CD8-positive, alpha-beta memory T cell (primary cell): ENCODE data around the gene CTIF. TPM values are rescaled to one million over a fixed set of nuclear protein-coding genes. Genes with fewer than 3 reads are reported as not detected.
A peak's percentile ranks its signal among the peaks of the same experiment; 100 is the strongest.

ENCODE experiments used
- CTCF ChIA-PET: fragments of 350-600 bp; sonication (Branson Sonifier 250); formaldehyde crosslinking; loops from one replicate; lab custom pipeline; 2021; ENCODE audit warnings: antibody characterized with exemption; lab: Charles Lee
- POLR2A ChIA-PET: fragments of 350-600 bp; sonication (Branson Sonifier 250); formaldehyde crosslinking; loops from one replicate; lab custom pipeline; 2021; ENCODE audit warnings: antibody characterized with exemption; lab: Charles Lee
- DNase-seq, 5 donors: peaks; one replicate each; pipeline versions ENCODE4 v3.0.0 to v3.0.0-alpha.2; 2020 to 2022; ENCODE audit warnings: mixed read lengths in 1 of 5
- H3K27ac ChIP-seq: one replicate; pipeline ENCODE4 v1.7.0; 2013; ENCODE audit warnings: low read depth, mild to moderate bottlenecking, low read length, moderate library complexity
- H3K27me3 ChIP-seq: 2 replicates; pipeline ENCODE4 v1.7.0; 2013; ENCODE audit warnings: low read length, mild to moderate bottlenecking; ENCODE audit not compliant: insufficient read depth, poor library complexity, severe bottlenecking
- H3K36me3 ChIP-seq: 2 replicates; pipeline ENCODE4 v1.7.0; 2013; ENCODE audit warnings: mild to moderate bottlenecking, low read length, moderate library complexity; ENCODE audit not compliant: insufficient read depth
- H3K4me1 ChIP-seq: 2 replicates; pipeline ENCODE4 v1.7.0; 2013; ENCODE audit warnings: mild to moderate bottlenecking, low read length, moderate library complexity; ENCODE audit not compliant: insufficient read depth
- H3K4me3 ChIP-seq: 2 replicates; pipeline ENCODE4 v1.7.0; 2013; ENCODE audit warnings: mild to moderate bottlenecking, low read length
- H3K9me3 ChIP-seq: 2 replicates; pipeline ENCODE4 v1.7.0; 2013; ENCODE audit warnings: mild to moderate bottlenecking, low read length
- H3K27ac Mint-ChIP-seq, 8 donors: one replicate each; pipeline ENCODE4 v1.8.0; 2020 to 2021; ENCODE audit warnings: mixed read lengths in 8 of 8, mild to moderate bottlenecking in 6 of 8, inconsistent platforms in 3 of 8, moderate library complexity in 3 of 8
- H3K27me3 Mint-ChIP-seq, 2 donors: one replicate each; pipeline ENCODE4 v1.8.0; 2020 to 2021; ENCODE audit warnings: mixed read lengths in 2 of 2, mild to moderate bottlenecking in 1 of 2, moderate library complexity in 1 of 2
- H3K36me3 Mint-ChIP-seq, 3 donors: one replicate each; pipeline ENCODE4 v1.8.0; 2020 to 2021; ENCODE audit warnings: mixed read lengths in 3 of 3, inconsistent platforms in 1 of 3, mild to moderate bottlenecking in 1 of 3
- H3K4me1 Mint-ChIP-seq, 3 donors: one replicate each; pipeline ENCODE4 v1.8.0; 2020 to 2021; ENCODE audit warnings: mixed read lengths in 3 of 3, inconsistent platforms in 1 of 3, mild to moderate bottlenecking in 1 of 3
- H3K4me3 Mint-ChIP-seq, 7 donors: one replicate each; pipeline ENCODE4 v1.8.0; 2020 to 2021; ENCODE audit warnings: mixed read lengths in 7 of 7, mild to moderate bottlenecking in 6 of 7, moderate library complexity in 4 of 7, inconsistent platforms in 2 of 7
- H3K9me3 Mint-ChIP-seq, 5 donors: one replicate each; pipeline ENCODE4 v1.8.0; 2020 to 2022; ENCODE audit warnings: mixed read lengths in 5 of 5, mild to moderate bottlenecking in 3 of 5, moderate library complexity in 2 of 5, inconsistent platforms in 1 of 5
- polyA plus RNA-seq: library from polyadenylated mRNA; unstranded; fragments of 300-500 nt; fragmentation: Illumina TruSeq; gene quantifications from one replicate; pipeline ENCODE4 v1.2.3, GENCODE V29; 2021
- total RNA-seq, 2 experiments: library from RNA; stranded (reverse); gene quantifications; one replicate each; pipeline ENCODE4 v1.2.3, GENCODE V29; 2021

CTIF gene
- total and polyA plus RNA-seq, 3 experiments from 2014 or later = 0.89 to 4.8 (median 4.2) TPM

GRCh38 chr18:48770243-48770642, 231.4 kb downstream of the CTIF start:
- Histone ChIP-seq H3K4me3 (no peak overlapping the region), H3K4me1 (no peaks in the 10 kb centered on the region), H3K9me3 (no peaks in the 10 kb centered on the region), H3K27me3 (no peaks in the 10 kb centered on the region), H3K27ac (no peak overlapping the region), H3K36me3 (no peaks in the 10 kb centered on the region)
- H3K27me3 Mint-ChIP-seq = peaks cover 1 to 3% of the 10 kb centered on the region in 2 donors
- H3K4me3 Mint-ChIP-seq = no peak overlapping the region
- H3K4me1 Mint-ChIP-seq = peaks cover 7 to 9% (median 8%) of the 10 kb centered on the region in 3 donors
- POLR2A ChIA-PET = no interaction called here
- H3K36me3 Mint-ChIP-seq = peaks cover 0 to 6% (median 0%) of the 10 kb centered on the region in 3 donors
- no peak for DNase-seq
- H3K9me3 Mint-ChIP-seq = no peaks in the 10 kb centered on the region
- no peak overlapping the region for H3K27ac Mint-ChIP-seq
- CTCF ChIA-PET = no interaction called here

GRCh38 chr18:48771641-48772375, 233.0 kb downstream of the CTIF start:
- H3K9me3 Mint-ChIP-seq = no peaks in the 10 kb centered on the region
- Histone ChIP-seq H3K9me3 (no peaks in the 10 kb centered on the region), H3K27me3 (no peaks in the 10 kb centered on the region), H3K36me3 (no peaks in the 10 kb centered on the region), H3K4me1 (no peaks in the 10 kb centered on the region), H3K4me3 (no peak overlapping the region), H3K27ac (no peak overlapping the region)
- H3K4me3 Mint-ChIP-seq = no peak overlapping the region
- DNase-seq = no peak
- ChIA-PET CTCF (interaction anchor here (0.9 kb wide), 1 partner anchor 8 kb away, joined by 3 read pairs; no protein-coding TSS in a partner anchor), POLR2A (no interaction called here)
- H3K4me1 Mint-ChIP-seq = peaks cover 7 to 12% (median 7%) of the 10 kb centered on the region in 3 donors
- peak overlapping the region in 1 of 8 donors; percentile 33 for H3K27ac Mint-ChIP-seq
- peaks cover 0 to 6% (median 0%) of the 10 kb centered on the region in 3 donors for H3K36me3 Mint-ChIP-seq
- H3K27me3 Mint-ChIP-seq = peaks cover 3% of the 10 kb centered on the region in 2 donors

- ChIA-PET CTCF (no interaction called here), POLR2A (no interaction called here)
- Histone ChIP-seq H3K9me3 (no peaks in the 10 kb centered on the region), H3K4me1 (peaks cover 4% of the 10 kb centered on the region), H3K27me3 (no peaks in the 10 kb centered on the region), H3K27ac (no peak overlapping the region), H3K36me3 (no peaks in the 10 kb centered on the region), H3K4me3 (no peak overlapping the region)
- DNase-seq = no peak
- Mint-ChIP-seq H3K36me3 (peaks cover 0 to 6% (median 0%) of the 10 kb centered on the region in 3 donors), H3K27me3 (peaks cover 3% of the 10 kb centered on the region in 2 donors), H3K9me3 (no peaks in the 10 kb centered on the region), H3K4me1 (peaks cover 4 to 16% (median 7%) of the 10 kb centered on the region in 3 donors), H3K4me3 (no peak overlapping the region), H3K27ac (no peak overlapping the region)
Observed at GRCh38 chr18:48772457-48772856, 233.6 kb downstream of the CTIF start.

GRCh38 chr18:48773821-48774220, 235.0 kb downstream of the CTIF start:
- H3K36me3 ChIP-seq = no peaks in the 10 kb centered on the region
- no peaks in the 10 kb centered on the region for H3K9me3 Mint-ChIP-seq
- H3K4me1 Mint-ChIP-seq = peaks cover 0 to 16% (median 6%) of the 10 kb centered on the region in 3 donors
- H3K4me3 Mint-ChIP-seq = no peak overlapping the region
- H3K36me3 Mint-ChIP-seq = peaks cover 0 to 6% (median 0%) of the 10 kb centered on the region in 3 donors
- CTCF ChIA-PET = interaction anchor here (0.7 kb wide), 1 partner anchor 153 kb away, joined by 3 read pairs; no protein-coding TSS in a partner anchor
- no peaks in the 10 kb centered on the region for H3K27me3 ChIP-seq
- H3K27ac Mint-ChIP-seq = no peak overlapping the region
- peaks cover 3% of the 10 kb centered on the region in 2 donors for H3K27me3 Mint-ChIP-seq
- H3K4me1 ChIP-seq = peaks cover 6% of the 10 kb centered on the region
- no peak for DNase-seq
- POLR2A ChIA-PET = no interaction called here
- H3K4me3 ChIP-seq = no peak overlapping the region
- no peak overlapping the region for H3K27ac ChIP-seq
- H3K9me3 ChIP-seq = no peaks in the 10 kb centered on the region

DNA sequence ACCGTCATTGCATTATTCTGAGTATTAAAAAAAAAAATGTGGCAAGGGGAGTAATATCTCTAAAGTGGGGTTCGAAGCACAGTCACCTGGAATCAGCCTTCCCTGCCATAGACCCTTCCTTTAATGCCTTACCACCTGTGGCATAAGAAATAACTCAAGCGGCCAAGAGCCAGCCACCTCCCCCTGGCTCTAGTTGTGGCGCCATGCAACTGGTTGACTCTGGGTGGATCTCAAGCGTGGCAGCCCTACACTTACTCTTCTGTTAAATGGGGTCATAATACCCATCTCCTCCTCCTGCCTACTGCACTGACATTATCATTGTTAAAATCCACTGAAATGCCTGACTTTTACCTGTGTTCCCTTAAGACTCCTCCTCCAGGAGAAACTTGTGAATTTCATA, 236.1 kb downstream of the CTIF start:
- H3K9me3 Mint-ChIP-seq = no peaks in the 10 kb centered on the region
- H3K36me3 Mint-ChIP-seq = peaks cover 0 to 6% (median 0%) of the 10 kb centered on the region in 3 donors
- H3K4me3 Mint-ChIP-seq = no peak overlapping the region
- H3K27me3 ChIP-seq = no peaks in the 10 kb centered on the region
- POLR2A ChIA-PET = no interaction called here
- H3K4me1 Mint-ChIP-seq = peaks cover 0 to 18% (median 6%) of the 10 kb centered on the region in 3 donors
- DNase-seq = no peak
- H3K27ac Mint-ChIP-seq = peak overlapping the region in 2 of 8 donors; percentile 13 to 81
- CTCF ChIA-PET = interaction anchor here (3.4 to 4.8 kb wide), 2 partner anchors 12 to 138 kb away, joined by 16 to 57 read pairs; no protein-coding TSS in a partner anchor
- H3K27me3 Mint-ChIP-seq = peaks cover 3% of the 10 kb centered on the region in 2 donors
- H3K4me3 ChIP-seq = no peak overlapping the region
- no peaks in the 10 kb centered on the region for H3K36me3 ChIP-seq
- peaks cover 6% of the 10 kb centered on the region for H3K4me1 ChIP-seq
- no peak overlapping the region for H3K27ac ChIP-seq
- H3K9me3 ChIP-seq = no peaks in the 10 kb centered on the region

DNA sequence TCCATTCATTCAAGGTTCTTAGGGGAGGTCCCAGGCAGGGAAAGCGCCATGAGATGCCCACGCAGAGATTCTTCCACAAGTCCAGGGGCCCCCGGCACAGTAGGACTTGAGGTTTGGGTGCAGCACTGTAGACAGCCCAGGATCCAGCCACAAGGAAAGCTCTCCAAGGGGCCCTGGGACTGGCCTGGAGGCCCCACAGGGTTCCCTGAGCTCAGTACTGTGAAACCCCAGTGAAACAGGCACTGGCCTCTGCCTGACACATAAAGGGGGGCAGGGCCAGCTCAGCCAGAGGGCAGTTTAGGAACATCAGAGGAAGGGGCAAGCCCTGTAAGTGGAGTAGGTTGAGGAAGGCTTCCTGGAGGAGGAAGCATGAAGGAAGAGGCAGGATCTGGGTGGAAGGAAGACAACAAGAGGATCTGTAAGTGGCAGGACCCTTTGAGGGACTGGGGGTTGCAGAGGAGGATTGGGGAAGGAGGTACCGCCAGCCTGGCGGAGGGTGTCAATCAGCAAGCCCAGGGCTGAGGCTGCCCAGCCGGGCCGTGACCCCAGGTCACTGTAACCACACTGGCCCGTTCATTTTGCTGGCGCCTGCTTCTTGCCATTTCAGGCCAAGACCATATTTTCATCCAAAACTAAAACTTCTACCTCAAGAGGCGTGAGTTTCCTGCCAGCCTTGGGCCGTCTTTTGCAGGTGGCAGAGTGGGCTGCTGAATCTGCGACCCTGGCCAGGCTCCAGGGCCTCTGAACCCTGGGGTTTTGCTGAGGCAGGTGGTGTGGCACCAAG, 236.7 kb downstream of the CTIF start:
- DNase-seq = no peak
- ChIA-PET CTCF (interaction anchor here (1.3 to 4.8 kb wide), 5 partner anchors 10 to 147 kb away, joined by 3 to 57 read pairs (median 6); no protein-coding TSS in a partner anchor), POLR2A (no interaction called here)
- peak overlapping the region in 3 of 8 donors; percentile 13 to 81 (median 38) for H3K27ac Mint-ChIP-seq
- Histone ChIP-seq H3K4me1 (peaks cover 6% of the 10 kb centered on the region), H3K27ac (no peak overlapping the region), H3K9me3 (no peaks in the 10 kb centered on the region), H3K4me3 (no peak overlapping the region), H3K27me3 (no peaks in the 10 kb centered on the region), H3K36me3 (no peaks in the 10 kb centered on the region)
- peaks cover 0 to 6% (median 0%) of the 10 kb centered on the region in 3 donors for H3K36me3 Mint-ChIP-seq
- H3K4me1 Mint-ChIP-seq = peaks cover 0 to 23% (median 6%) of the 10 kb centered on the region in 3 donors
- H3K27me3 Mint-ChIP-seq = peaks cover 3% of the 10 kb centered on the region in 2 donors
- H3K4me3 Mint-ChIP-seq = no peak overlapping the region
- H3K9me3 Mint-ChIP-seq = no peaks in the 10 kb centered on the region

- Histone ChIP-seq H3K9me3 (no peaks in the 10 kb centered on the region), H3K27me3 (no peaks in the 10 kb centered on the region), H3K36me3 (no peaks in the 10 kb centered on the region), H3K27ac (no peak overlapping the region), H3K4me3 (no peak overlapping the region), H3K4me1 (peaks cover 6% of the 10 kb centered on the region)
- peaks cover 0 to 23% (median 6%) of the 10 kb centered on the region in 3 donors for H3K4me1 Mint-ChIP-seq
- DNase-seq = no peak
- H3K27me3 Mint-ChIP-seq = peaks cover 2 to 3% of the 10 kb centered on the region in 2 donors
- POLR2A ChIA-PET = interaction anchor here (0.5 to 1.2 kb wide), 2 partner anchors 176 to 244 kb away, joined by 3 to 5 read pairs; no protein-coding TSS in a partner anchor
- no peak overlapping the region for H3K4me3 Mint-ChIP-seq
- CTCF ChIA-PET = interaction anchor here (0.7 to 4.8 kb wide), 18 partner anchors 8 to 462 kb away, joined by 3 to 57 read pairs (median 4); no protein-coding TSS in a partner anchor
- peaks cover 0 to 6% (median 0%) of the 10 kb centered on the region in 3 donors for H3K36me3 Mint-ChIP-seq
- no peaks in the 10 kb centered on the region for H3K9me3 Mint-ChIP-seq
- H3K27ac Mint-ChIP-seq = no peak overlapping the region
Observed at GRCh38 chr18:48776156-48776555, 237.3 kb downstream of the CTIF start.
